Inferior parietal cortex (tissue), 1 donor: Measurements from ENCODE around the gene TUBG1.
"Not testable (repeated sequence)": the region's sequence is repeated elsewhere in the genome, so short reads cannot be mapped to it uniquely, and the experiment has no call there.

Experiments
- DNase-seq: peaks from one replicate; pipeline ENCODE4 v3.0.0-alpha.2; 2016; ENCODE audit errors: extremely low spot score

The TUBG1 gene

DNA sequence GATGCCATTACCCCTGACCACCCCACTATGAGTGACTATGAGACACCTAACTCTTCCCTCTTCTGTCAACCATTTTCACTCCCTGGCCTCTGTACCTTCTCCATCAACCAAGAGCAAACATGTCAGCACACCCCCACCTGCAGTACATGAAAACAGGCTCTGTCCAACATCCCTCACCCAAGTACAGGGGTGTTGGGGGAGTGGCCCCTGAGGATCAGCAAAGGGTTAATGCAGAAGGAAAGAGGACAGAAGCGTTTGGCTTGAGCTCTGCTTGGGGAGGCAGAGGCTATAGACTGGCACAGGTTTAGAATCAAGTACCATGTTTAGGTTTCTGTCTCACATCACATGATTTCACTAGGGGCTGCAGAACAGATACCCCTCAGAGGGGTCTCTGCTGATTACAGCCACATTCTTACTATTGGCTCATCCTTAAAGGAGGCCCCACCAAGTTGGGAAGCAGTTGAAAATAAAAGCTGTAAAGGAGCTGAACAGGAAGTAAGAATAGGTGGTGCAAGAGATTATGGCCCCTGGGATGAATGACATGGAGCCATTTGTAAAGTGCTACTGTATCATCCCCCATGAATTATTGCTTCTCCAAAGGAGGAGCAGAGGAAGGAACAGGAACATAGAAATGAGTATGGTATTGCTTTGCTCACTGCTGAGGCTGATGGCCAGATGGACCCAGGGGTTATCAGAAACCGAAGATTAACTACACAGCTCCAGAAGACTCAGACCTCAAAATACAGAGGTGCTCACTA is 29.5 kb upstream of the TUBG1 start:
- DNase-seq: no peak

GRCh38 chr17:42581744-42582270 is 27.7 kb upstream of the TUBG1 start:
- no peak for DNase-seq

DNA sequence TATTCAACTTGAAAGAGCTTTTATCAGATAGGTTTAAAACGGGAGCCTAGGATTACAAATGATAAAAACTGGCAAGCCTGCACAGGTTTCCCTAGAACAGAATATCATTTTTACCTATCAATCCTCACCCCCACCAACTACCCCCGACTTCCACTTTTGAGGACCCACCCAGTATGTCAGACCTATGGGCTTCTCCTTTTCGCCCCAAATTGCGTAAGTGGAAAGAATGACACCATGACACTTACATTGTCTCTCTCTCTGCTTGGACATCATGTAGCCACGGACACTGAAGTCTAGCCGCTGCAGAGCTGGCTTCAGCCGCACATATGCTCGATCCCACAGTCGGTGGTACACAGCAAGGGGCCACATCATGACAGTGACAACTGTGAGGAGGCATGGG is 24.6 kb upstream of the TUBG1 start:
- no peak for DNase-seq

DNA sequence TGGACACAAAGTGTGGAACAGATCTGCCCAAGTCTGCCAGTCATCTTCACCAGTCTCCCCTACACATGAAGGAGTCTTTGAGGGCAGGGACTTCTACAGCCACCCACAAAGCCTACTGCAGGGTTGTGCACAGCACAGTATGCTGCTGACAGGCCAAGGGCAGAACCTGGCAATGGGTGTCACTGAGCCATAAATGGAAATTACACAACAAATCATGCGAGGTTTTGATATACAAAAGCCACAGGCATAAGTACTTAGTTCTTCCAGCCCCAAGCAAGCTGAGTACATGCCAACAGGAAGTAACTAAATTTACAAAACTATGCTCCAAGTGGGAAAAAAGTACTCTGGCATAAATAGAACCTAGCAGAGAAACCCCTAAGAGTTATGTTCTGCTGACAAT is 24.1 kb upstream of the TUBG1 start:
- DNase-seq: no peak

DNA sequence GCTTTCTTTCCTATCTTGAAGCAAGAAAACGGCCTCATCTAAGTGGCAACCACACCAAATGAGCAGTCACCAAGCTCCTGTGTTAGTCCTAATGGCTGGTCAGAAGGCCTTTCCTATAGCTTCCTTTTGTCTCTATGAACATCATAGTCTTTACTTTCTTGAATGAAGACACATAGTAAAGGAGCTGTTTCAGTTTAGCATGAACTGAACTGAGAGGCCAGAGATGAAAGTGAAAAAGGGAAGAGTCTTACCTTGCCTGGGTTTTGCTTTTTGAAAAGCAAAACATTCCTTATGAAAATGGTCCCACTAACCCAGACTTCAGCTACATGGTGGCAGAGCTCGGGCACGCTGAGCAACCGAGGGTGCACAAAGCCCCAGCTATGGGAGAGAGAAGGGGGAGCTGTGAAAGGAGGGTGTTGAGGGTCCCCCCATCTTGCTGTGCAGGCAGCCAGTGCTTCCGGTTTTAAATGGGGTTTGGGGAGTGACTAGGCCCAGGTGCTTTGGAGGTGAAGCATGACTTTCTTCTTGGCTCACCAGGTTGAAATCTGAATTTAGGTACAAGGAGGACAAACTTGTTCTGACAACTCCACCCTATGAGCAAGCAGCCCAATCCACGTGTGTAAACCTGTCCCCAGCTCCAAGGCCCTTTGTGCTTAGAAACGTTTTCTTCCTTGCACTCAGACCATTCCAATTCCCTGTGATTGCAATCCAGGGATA is 22.8 kb upstream of the TUBG1 start:
- DNase-seq: no peak

DNA sequence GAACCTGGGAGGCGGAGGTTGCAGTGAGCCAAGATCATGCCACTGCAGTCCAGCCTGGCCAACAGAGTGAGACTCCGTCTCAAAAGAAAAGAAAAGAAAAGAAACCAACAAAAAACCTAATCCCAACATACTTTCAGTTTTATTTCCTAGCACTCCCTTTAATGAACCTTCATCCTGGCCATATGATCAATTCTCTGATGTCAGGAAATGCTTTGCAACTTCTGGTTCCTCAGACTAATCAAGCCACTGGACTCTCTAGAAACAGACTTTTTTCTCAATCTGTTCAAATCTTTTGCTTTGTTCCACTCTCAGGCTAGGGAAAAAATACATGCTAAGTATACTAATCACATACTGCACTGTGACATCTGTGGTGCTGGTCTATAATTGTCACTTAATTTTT is 18.6 kb upstream of the TUBG1 start:
- no peak for DNase-seq

DNA sequence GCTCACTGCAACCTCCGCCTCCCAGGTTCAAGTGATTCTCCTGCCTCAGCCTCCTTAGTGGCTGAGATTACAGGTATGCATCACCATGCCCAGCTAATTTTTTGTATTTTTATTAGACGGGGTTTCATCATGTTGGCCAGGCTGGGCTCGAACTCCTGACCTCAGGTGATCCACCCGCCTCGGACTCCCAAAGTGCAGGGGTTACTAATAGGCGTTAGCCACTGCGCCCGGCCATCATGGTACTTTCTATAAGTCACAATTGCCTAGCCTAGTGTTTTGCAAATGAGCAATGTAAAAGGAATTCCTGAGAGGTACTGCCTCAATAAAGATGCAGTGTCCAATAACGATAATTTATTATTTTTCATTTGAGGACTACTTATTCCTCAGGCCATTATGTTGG is 18.1 kb upstream of the TUBG1 start:
- no peak for DNase-seq

- no peak for DNase-seq
These were observed 13.1 kb upstream of the TUBG1 start for GRCh38 chr17:42596386-42596785.

GRCh38 chr17:42598905-42599304 is 10.6 kb upstream of the TUBG1 start:
- no peak for DNase-seq

- DNase-seq: no peak
These were observed 6.2 kb upstream of the TUBG1 start for GRCh38 chr17:42603318-42603717.

DNA sequence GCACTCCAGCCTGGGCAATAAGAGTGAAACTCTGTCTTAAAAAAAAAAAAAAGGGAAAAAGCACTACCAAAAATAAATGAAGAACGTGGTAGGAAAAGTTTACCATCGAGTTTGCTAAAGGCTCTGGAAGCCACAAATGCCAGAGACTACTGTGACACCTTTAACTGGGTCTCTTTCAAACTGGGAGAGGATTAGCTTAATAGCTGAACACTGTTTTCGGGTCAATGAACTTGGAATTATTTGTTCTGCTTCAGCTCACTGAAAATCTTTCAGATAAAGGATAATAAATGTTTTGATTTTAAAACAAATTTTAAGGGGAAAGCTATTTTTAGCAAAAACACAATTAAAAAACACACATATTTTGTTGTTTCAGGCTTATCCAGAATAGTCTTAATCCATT is 1.7 kb upstream of the TUBG1 start:
- DNase-seq: no peak

- no peak for DNase-seq
These were observed 940 bp upstream of the TUBG1 start for GRCh38 chr17:42608305-42609181.

GRCh38 chr17:42609814-42610801 is 625 bp downstream of the TUBG1 start:
- DNase-seq: not testable (repeated sequence)

DNA sequence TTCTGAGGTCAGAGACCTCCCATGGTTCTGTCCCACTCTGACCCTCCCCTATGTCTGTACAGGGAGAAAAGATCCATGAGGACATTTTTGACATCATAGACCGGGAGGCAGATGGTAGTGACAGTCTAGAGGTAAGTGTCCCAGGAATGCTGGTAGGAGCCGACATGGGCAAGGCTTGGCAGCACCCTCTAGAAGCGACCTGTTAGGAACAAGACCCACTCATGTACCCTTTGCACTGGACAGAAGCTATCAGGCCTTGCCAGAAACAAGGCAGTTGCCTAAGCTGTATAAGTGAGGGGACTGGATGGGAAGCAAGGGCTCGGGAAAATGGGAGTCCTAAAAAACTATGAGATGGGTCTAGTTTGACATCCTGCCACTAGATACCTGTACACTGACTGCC is 2.5 kb downstream of the TUBG1 start:
- no peak for DNase-seq

DNA sequence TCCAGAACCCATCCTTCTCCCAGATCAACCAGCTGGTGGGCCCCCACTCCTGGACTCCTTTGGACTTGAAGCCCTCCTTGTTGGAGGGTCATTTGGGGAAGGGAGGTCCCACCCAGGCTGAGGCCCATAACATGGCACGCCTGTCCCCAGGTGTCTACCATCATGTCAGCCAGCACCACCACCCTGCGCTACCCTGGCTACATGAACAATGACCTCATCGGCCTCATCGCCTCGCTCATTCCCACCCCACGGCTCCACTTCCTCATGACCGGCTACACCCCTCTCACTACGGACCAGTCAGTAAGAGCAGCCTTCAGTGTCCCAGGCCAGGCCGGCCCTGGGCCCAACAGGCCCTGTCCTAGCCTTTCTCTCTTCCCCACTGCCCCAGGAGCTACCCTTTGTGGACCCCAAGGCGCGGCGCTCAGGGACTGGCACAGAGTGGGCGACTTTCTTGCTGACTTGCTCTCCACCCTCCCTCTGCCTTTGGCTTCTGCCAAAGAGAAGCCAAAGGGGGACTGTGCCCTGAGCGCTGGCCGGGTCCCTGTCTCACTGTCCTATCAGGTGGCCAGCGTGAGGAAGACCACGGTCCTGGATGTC is 4.3 kb downstream of the TUBG1 start:
- no peak for DNase-seq

- no peak for DNase-seq
These were observed 8.5 kb downstream of the TUBG1 start for GRCh38 chr17:42617956-42618431.

- DNase-seq: no peak
These were observed 9.1 kb downstream of the TUBG1 start for GRCh38 chr17:42618442-42619150.

DNA sequence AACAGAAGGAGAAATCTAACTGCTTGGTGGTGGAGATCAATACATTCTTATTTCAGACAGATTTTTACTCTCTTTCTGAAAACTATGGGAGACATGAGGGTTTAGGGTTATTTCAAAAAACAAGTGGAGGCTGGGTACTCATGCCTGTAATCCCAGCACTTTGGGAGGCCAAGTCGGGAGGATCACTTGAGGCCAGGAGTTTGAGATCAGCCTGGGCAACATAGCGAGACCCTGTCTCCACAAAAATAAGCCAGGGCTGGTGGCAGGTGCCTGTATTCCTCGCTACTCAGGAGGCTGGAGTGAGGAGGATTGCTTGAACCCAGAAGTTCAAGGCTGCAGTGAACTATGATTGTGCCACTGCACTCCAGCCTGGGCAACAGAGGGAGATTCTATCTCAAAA is 12.5 kb downstream of the TUBG1 start:
- not testable (repeated sequence) for DNase-seq

DNA sequence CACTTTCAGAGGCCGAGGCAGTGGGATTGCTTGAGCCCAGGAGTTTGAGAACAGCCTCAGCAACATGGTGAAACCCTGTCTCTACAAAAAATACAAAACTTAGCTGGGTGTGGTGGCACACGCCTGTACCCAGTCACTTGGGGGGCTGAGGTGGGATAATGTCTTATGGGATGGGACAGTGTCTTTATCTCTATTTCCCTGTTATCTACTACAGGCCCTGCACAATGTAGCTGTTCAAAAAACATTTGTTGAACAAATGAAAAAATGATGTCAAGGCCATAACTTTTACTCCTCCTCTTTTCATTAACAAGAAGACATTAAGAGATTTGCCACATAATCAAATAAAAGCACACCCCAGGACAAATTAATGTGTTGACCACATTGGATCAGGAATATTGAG is 13.8 kb downstream of the TUBG1 start:
- no peak for DNase-seq
